ENCODE measurements around the gene EFCAB14.
A peak's percentile ranks its signal among the peaks of the same experiment; 100 is the strongest.
"Not testable (repeated sequence)": the region's sequence is repeated elsewhere in the genome, so short reads cannot be mapped to it uniquely, and the experiment has no call there.

The EFCAB14 gene

GRCh38 chr1:46718727-46719622 is at the start of gene EFCAB14:
Gene EFCAB14, minus strand, starts transcription at chr1:46719114. Its CDS starts 1,027 bp downstream, at chr1:46718087.
- in situ Hi-C loops (cut with MboI; ENCODE audit: low pct_unique_long_range_greater_than_20kb, low sequenced_read_pairs) = loop anchor here (25.0 kb wide), 1 partner anchor 157 kb away; the partner anchor contains the start of gene KNCN
- peak; percentile 99 for DNase-seq

GRCh38 chr1:46768445-46768844 is 49.5 kb upstream of the EFCAB14 start:
- in situ Hi-C loops (cut with MboI; ENCODE audit: low pct_unique_long_range_greater_than_20kb, low sequenced_read_pairs) = no loop called here

GRCh38 chr1:46767649-46768282 is 48.9 kb upstream of the EFCAB14 start:
- in situ Hi-C loops (cut with MboI; ENCODE audit: low pct_unique_long_range_greater_than_20kb, low sequenced_read_pairs) = no loop called here
- DNase-seq = no peak

More at GRCh38 chr1:46768445-46768844, 49.5 kb upstream of the EFCAB14 start:
- no peak for DNase-seq

- DNase-seq = no peak
- in situ Hi-C loops (cut with MboI; ENCODE audit: low pct_unique_long_range_greater_than_20kb, low sequenced_read_pairs) = no loop called here
These were observed 45.5 kb upstream of the EFCAB14 start for GRCh38 chr1:46764402-46764801.

- in situ Hi-C loops (cut with MboI; ENCODE audit: low pct_unique_long_range_greater_than_20kb, low sequenced_read_pairs) = no loop called here
These were observed 42.8 kb upstream of the EFCAB14 start for GRCh38 chr1:46761740-46762139.

GRCh38 chr1:46760558-46761166 is 41.7 kb upstream of the EFCAB14 start:
- in situ Hi-C loops (cut with MboI; ENCODE audit: low pct_unique_long_range_greater_than_20kb, low sequenced_read_pairs) = no loop called here
- no peak for DNase-seq

More at GRCh38 chr1:46761740-46762139, 42.8 kb upstream of the EFCAB14 start:
- no peak for DNase-seq

GRCh38 chr1:46757956-46758528 is 39.1 kb upstream of the EFCAB14 start:
- in situ Hi-C loops (cut with MboI; ENCODE audit: low pct_unique_long_range_greater_than_20kb, low sequenced_read_pairs) = no loop called here

GRCh38 chr1:46757247-46757955 is 38.5 kb upstream of the EFCAB14 start:
- no peak for DNase-seq
- in situ Hi-C loops (cut with MboI; ENCODE audit: low pct_unique_long_range_greater_than_20kb, low sequenced_read_pairs) = no loop called here

More at GRCh38 chr1:46757956-46758528, 39.1 kb upstream of the EFCAB14 start:
- DNase-seq = no peak

- in situ Hi-C loops (cut with MboI; ENCODE audit: low pct_unique_long_range_greater_than_20kb, low sequenced_read_pairs) = no loop called here
- DNase-seq = no peak
These were observed 36.2 kb upstream of the EFCAB14 start for GRCh38 chr1:46755121-46755520.

GRCh38 chr1:46754707-46755106 is 35.8 kb upstream of the EFCAB14 start:
- DNase-seq; in situ Hi-C loops (cut with MboI; ENCODE audit: low pct_unique_long_range_greater_than_20kb, low sequenced_read_pairs): not testable (repeated sequence)

GRCh38 chr1:46753985-46754384 is 35.1 kb upstream of the EFCAB14 start:
- in situ Hi-C loops (cut with MboI; ENCODE audit: low pct_unique_long_range_greater_than_20kb, low sequenced_read_pairs) = no loop called here

GRCh38 chr1:46749921-46750404 is 31.0 kb upstream of the EFCAB14 start:
- in situ Hi-C loops (cut with MboI; ENCODE audit: low pct_unique_long_range_greater_than_20kb, low sequenced_read_pairs) = no loop called here
- no peak for DNase-seq

More at GRCh38 chr1:46753985-46754384, 35.1 kb upstream of the EFCAB14 start:
- no peak for DNase-seq

GRCh38 chr1:46749404-46749803 is 30.5 kb upstream of the EFCAB14 start:
- DNase-seq = no peak
- in situ Hi-C loops (cut with MboI; ENCODE audit: low pct_unique_long_range_greater_than_20kb, low sequenced_read_pairs) = no loop called here

GRCh38 chr1:46747683-46748288 is 28.9 kb upstream of the EFCAB14 start:
- peak; percentile 48 for DNase-seq

GRCh38 chr1:46742069-46742468 is 23.2 kb upstream of the EFCAB14 start:
- DNase-seq = no peak
- in situ Hi-C loops (cut with MboI; ENCODE audit: low pct_unique_long_range_greater_than_20kb, low sequenced_read_pairs) = no loop called here

More at GRCh38 chr1:46747683-46748288, 28.9 kb upstream of the EFCAB14 start:
- in situ Hi-C loops (cut with MboI; ENCODE audit: low pct_unique_long_range_greater_than_20kb, low sequenced_read_pairs) = no loop called here

- peak; percentile 69 for DNase-seq
- in situ Hi-C loops (cut with MboI; ENCODE audit: low pct_unique_long_range_greater_than_20kb, low sequenced_read_pairs) = no loop called here
These were observed 16.9 kb upstream of the EFCAB14 start for GRCh38 chr1:46735708-46736324.

- in situ Hi-C loops (cut with MboI; ENCODE audit: low pct_unique_long_range_greater_than_20kb, low sequenced_read_pairs); DNase-seq: not testable (repeated sequence)
These were observed 9.5 kb upstream of the EFCAB14 start for GRCh38 chr1:46728327-46728873.

- in situ Hi-C loops (cut with MboI; ENCODE audit: low pct_unique_long_range_greater_than_20kb, low sequenced_read_pairs) = no loop called here
- DNase-seq = no peak
These were observed 6.8 kb upstream of the EFCAB14 start for GRCh38 chr1:46725736-46726108.
